Heart right ventricle (tissue), 16 donors: Measurements from ENCODE around the gene TNRC6B. TPM values are rescaled to one million over a fixed set of nuclear protein-coding genes. Genes with fewer than 3 reads are reported as not detected.

Source experiments
- ATAC-seq, 8 donors: fragments of 200-7000 bp; cut with Tn5 transposase; one replicate each; pipeline ENCODE4 v1.9.1; 2020; ENCODE audit warnings: mild to moderate bottlenecking in 8 of 8, moderate library complexity in 8 of 8, moderate number of reproducible peaks in 1 of 8
- DNase-seq, 2 donors: peaks; one replicate each; pipeline ENCODE4 v3.0.0-alpha.2; 2020
- H3K27ac ChIP-seq, 10 donors: fragments of 200-600 bp; sonication (generic) in 2 of 10; one replicate each; pipeline versions ENCODE4 v1.5.0 to v1.8.0; 2020 to 2022; ENCODE audit warnings: mild to moderate bottlenecking in 3 of 10
- H3K27me3 ChIP-seq, 7 donors: fragments of 200-600 bp; one replicate each; pipeline ENCODE4 v1.8.0; 2021 to 2022; ENCODE audit warnings: mild to moderate bottlenecking in 2 of 7
- H3K36me3 ChIP-seq, 9 donors: fragments of 200-600 bp; sonication (generic) in 1 of 9; one replicate each; pipeline versions ENCODE4 v1.5.0 to v1.8.0; 2020 to 2022; ENCODE audit warnings: mild to moderate bottlenecking in 2 of 9
- H3K4me1 ChIP-seq, 9 donors: fragments of 200-600 bp; sonication (generic) in 1 of 9; one replicate each; pipeline versions ENCODE4 v1.5.0 to v1.8.0; 2020 to 2022; ENCODE audit warnings: mild to moderate bottlenecking in 4 of 9
- H3K4me3 ChIP-seq, 10 donors: fragments of 200-600 bp; sonication (generic) in 2 of 10; one replicate each; pipeline versions ENCODE4 v1.5.0 to v1.8.0; 2020 to 2022; ENCODE audit warnings: mild to moderate bottlenecking in 7 of 10, moderate library complexity in 2 of 10
- H3K9me3 ChIP-seq, 11 donors: fragments of 200-600 bp in 10 of 11; sonication (generic) in 2 of 11; one replicate each; pipeline versions ENCODE4 v1.5.0 to v1.8.0; 2013 to 2022; ENCODE audit warnings: mild to moderate bottlenecking in 2 of 11, control low read depth in 1 of 11, moderate library complexity in 1 of 11
- WGBS, 2 donors: extraction: QIAGEN DNeasy Blood & Tissue Kit; methylation state at CpG; one replicate each; pipeline ENCODE4 v1.1.7; 2013; ENCODE audit warnings: inconsistent platforms in 1 of 2; 5-methylcytosine and 5-hydroxymethylcytosine counted together
- intact Hi-C, 10 donors: fragments of 100-400 bp; cut with DNase I; formaldehyde crosslinking; loops; one replicate each; pipeline versions ENCODE4 v1.11.1 to v1.14.2; 2022
- polyA plus RNA-seq, 2 donors: library from polyadenylated mRNA; stranded (reverse); fragments of 200-250 nt; gene quantifications; one replicate each; pipeline ENCODE4 v1.2.3, GENCODE V29; 2013
- total RNA-seq, 10 donors: library from RNA; stranded (reverse); fragmentation: NEBNext Ultra II Directional in 3 of 10; extraction: Animal tissue kit (Norgen Biotek cat#: 25700) in 3 of 10; gene quantifications; one replicate each; pipeline versions ENCODE4 v1.2.1 to v1.2.4, GENCODE V29; 2021 to 2023
- TF ChIP-seq, protein P1 (sequence below), 9 donors: fragments of 200-600 bp; sonication (generic) in 2 of 9; IDR thresholded peaks; one replicate each; pipeline versions ENCODE4 v1.5.0 to v1.8.0; 2021 to 2022; ENCODE audit warnings: antibody characterized with exemption in 9 of 9, mild to moderate bottlenecking in 5 of 9, moderate library complexity in 1 of 9
- donor health status: Arrhythmogenic right ventricular cardiomyopathy.
- donor health status: ischemic (EF 13 %, LVEDD 7.1; RV severe dilation, severe dysfunction).
- donor health status: healthy with polysubstance abuse.
- donor health status: DM: no; HTN: yes; CAD: no.
- donor health status: DM: no; HTN: no; CAD: no.
- donor health status: ischemic (EF 25% LVEDD 6.9; RV normal size, moderate dysfunction).
- donor health status: ischemic (EF 25% LVEDD 5.7; RV mildly dilated, moderate dysfunction).
- donor health status: healthy.
- donor health status: DM: yes; HTN: yes; CAD: no.
- donor health status: Ischemic cardiomyopathy.
- donor health status: ischemic (EF 35%, LVEDD 5.7; RV mildly dilated, moderate dysfunction).
- donor health status: nonischemic (EF 11% LVEDD 7.7; RV severe dilation, severe dysfunction).
- donor health status: DM: yes; HTN: yes; CAD: no.
- donor health status: PGD.
- donor health status: ischemic (EF 29% LVEDD 5.4; RV normal size, mild dysfunction).
- donor health status: nonischemic (EF 23%, LVEDD 6.1; RV moderate dilation, normal function).

Gene TNRC6B
- total and polyA plus RNA-seq, 12 donors: 1.7 to 62.5 (median 53.9) TPM

DNA sequence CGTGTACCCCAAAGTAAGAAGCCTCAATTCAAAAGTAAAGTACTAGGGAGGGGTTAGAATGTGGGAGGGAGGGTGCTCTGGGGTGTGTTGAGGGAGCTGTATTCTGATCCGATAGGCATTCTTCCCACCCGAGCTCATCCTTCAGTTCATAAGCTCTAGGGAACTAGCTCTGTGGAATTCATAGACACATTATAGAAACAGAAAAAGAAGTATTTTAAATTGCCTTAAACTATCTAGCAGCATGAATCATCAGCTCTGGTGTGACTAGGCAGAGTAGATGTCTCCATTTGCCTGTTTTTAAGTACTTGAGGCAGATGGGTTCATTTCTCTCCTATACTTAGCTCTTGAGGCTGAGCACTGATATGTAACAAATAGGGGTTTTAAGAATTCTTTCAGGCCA, 185.3 kb downstream of the TNRC6B start:
- intact Hi-C loops: loop anchor here in 1 of 10 donors (10.0 kb wide), 1 partner anchor 282 kb away; no protein-coding TSS in a partner anchor
- peaks cover 3 to 100% (median 94%) of the 10 kb centered on the region in 9 donors for H3K36me3 ChIP-seq
- peaks cover 0 to 4% (median 0%) of the 10 kb centered on the region in 9 donors for H3K4me1 ChIP-seq
- H3K27me3 ChIP-seq: no peaks in the 10 kb centered on the region
- no peaks in the 10 kb centered on the region for H3K9me3 ChIP-seq
- ATAC-seq (no peak), DNase-seq (no peak)
- no peak overlapping the region for H3K27ac ChIP-seq
- H3K4me3 ChIP-seq: no peak overlapping the region
- WGBS, 2 donors: 86 to 90% methylated on average over 3 of the region's 3 CpGs
- TF ChIP-seq, protein P1, sequence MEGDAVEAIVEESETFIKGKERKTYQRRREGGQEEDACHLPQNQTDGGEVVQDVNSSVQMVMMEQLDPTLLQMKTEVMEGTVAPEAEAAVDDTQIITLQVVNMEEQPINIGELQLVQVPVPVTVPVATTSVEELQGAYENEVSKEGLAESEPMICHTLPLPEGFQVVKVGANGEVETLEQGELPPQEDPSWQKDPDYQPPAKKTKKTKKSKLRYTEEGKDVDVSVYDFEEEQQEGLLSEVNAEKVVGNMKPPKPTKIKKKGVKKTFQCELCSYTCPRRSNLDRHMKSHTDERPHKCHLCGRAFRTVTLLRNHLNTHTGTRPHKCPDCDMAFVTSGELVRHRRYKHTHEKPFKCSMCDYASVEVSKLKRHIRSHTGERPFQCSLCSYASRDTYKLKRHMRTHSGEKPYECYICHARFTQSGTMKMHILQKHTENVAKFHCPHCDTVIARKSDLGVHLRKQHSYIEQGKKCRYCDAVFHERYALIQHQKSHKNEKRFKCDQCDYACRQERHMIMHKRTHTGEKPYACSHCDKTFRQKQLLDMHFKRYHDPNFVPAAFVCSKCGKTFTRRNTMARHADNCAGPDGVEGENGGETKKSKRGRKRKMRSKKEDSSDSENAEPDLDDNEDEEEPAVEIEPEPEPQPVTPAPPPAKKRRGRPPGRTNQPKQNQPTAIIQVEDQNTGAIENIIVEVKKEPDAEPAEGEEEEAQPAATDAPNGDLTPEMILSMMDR (IDR thresholded peaks at IDR 0.05): no peak

DNA sequence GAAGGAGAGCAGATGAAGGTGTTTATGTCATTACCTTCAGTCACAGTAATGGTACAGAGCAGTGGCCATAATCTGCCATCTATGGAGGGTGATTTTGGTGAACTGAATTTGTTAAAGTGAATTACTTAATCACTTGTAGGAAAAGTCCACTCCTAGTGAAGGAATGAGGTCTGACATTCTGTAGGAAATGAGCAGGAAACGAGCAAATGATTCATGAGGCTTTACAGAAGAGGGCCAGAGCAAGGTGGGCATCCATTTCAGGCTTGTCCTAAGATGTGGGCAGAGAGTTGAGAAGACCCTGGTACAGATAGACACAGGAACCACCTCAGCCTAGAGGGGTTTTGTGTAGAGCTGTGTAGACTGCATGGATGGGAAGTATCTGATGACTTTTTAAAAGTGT, 186.7 kb downstream of the TNRC6B start:
- TF ChIP-seq, protein P1 (IDR thresholded peaks at IDR 0.05): no peak
- H3K27ac ChIP-seq: no peak overlapping the region
- ATAC-seq (no peak), DNase-seq (no peak)
- H3K4me1 ChIP-seq: peaks cover 0 to 10% (median 0%) of the 10 kb centered on the region in 9 donors
- H3K36me3 ChIP-seq: peaks cover 3 to 100% (median 80%) of the 10 kb centered on the region in 9 donors
- intact Hi-C loops: loop anchor here in 1 of 10 donors (10.0 kb wide), 1 partner anchor 280 kb away; no protein-coding TSS in a partner anchor
- no peaks in the 10 kb centered on the region for H3K9me3 ChIP-seq
- WGBS, 2 donors: 79 to 83% methylated on average over 1 of the region's 1 CpG
- no peak overlapping the region for H3K4me3 ChIP-seq
- no peaks in the 10 kb centered on the region for H3K27me3 ChIP-seq

DNA sequence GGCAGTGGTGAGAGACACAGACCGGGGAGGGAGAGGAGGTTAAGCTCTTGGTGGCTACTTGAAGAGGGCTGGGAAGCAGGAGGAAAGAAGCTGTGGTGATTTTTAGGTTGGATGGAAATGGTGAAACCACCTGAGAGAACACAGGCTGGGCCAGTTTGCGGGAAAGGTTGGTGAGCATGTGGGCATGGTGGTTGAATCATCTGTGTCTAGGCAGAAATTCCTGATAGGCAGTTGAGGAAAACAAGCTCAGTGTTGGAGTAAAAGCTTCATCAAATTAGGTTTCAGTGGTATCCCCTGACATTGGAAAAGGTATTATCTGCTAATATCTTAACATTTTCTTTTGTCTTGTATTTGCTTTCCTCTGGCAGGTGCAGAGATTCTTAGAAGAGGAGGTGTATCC, 188.3 kb downstream of the TNRC6B start:
- TF ChIP-seq, protein P1 (IDR thresholded peaks at IDR 0.05): no peak
- peaks cover 0 to 12% (median 2%) of the 10 kb centered on the region in 9 donors for H3K4me1 ChIP-seq
- DNase-seq: no peak
- H3K9me3 ChIP-seq: no peaks in the 10 kb centered on the region
- no peaks in the 10 kb centered on the region for H3K27me3 ChIP-seq
- no peak overlapping the region for H3K27ac ChIP-seq
- 93 to 97% methylated on average over 2 of the region's 2 CpGs for WGBS, 2 donors
- H3K36me3 ChIP-seq: peaks cover under 1 to 86% (median 64%) of the 10 kb centered on the region in 9 donors
- intact Hi-C loops: loop anchor here in 1 of 10 donors (10.0 kb wide), 1 partner anchor 279 kb away; no protein-coding TSS in a partner anchor
- no peak overlapping the region for H3K4me3 ChIP-seq
- no peak for ATAC-seq

DNA sequence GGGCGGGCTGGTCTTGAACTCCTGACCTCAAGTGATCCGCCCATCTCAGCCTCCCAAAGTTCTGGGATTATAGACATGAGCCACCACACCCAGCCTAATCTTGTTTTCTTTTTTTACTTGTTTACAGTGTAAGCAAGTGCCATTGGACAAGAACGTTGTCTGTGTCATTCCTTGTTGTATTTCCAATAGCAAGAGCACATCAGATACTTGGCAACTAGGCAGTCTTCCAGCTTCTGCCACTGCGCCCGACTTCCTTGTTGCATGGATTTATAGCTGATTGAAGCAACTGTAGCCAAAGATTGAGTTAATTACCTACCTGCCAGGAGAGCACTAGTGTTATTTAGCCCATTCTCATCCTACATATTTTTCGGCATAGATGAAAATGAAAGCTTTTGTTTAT, 189.6 kb downstream of the TNRC6B start:
- peaks cover 0 to 20% (median 8%) of the 10 kb centered on the region in 9 donors for H3K4me1 ChIP-seq
- no peak overlapping the region for H3K27ac ChIP-seq
- no peaks in the 10 kb centered on the region for H3K27me3 ChIP-seq
- no peak overlapping the region for H3K4me3 ChIP-seq
- WGBS, 2 donors: 73 to 82% methylated on average over 6 of the region's 6 CpGs
- ATAC-seq (no peak), DNase-seq (no peak)
- TF ChIP-seq, protein P1 (IDR thresholded peaks at IDR 0.05): no peak
- H3K9me3 ChIP-seq: no peaks in the 10 kb centered on the region
- intact Hi-C loops: loop anchor here in 1 of 10 donors (10.0 kb wide), 1 partner anchor 277 kb away; no protein-coding TSS in a partner anchor
- peaks cover 0 to 73% (median 51%) of the 10 kb centered on the region in 9 donors for H3K36me3 ChIP-seq
